HG03565 (cell line): ENCODE results near the gene ULK3.

Experiments used
- ATAC-seq: cut with Tn5 transposase; IDR thresholded peaks from one replicate; pipeline ENCODE4 v1.9.1; 2021; ENCODE audit warnings: mild to moderate bottlenecking, moderate library complexity; ENCODE audit not compliant: unreplicated experiment

The ULK3 gene

GRCh38 chr15:74841891-74842373, 1.0 kb downstream of the ULK3 start:
- no peak for ATAC-seq

DNA sequence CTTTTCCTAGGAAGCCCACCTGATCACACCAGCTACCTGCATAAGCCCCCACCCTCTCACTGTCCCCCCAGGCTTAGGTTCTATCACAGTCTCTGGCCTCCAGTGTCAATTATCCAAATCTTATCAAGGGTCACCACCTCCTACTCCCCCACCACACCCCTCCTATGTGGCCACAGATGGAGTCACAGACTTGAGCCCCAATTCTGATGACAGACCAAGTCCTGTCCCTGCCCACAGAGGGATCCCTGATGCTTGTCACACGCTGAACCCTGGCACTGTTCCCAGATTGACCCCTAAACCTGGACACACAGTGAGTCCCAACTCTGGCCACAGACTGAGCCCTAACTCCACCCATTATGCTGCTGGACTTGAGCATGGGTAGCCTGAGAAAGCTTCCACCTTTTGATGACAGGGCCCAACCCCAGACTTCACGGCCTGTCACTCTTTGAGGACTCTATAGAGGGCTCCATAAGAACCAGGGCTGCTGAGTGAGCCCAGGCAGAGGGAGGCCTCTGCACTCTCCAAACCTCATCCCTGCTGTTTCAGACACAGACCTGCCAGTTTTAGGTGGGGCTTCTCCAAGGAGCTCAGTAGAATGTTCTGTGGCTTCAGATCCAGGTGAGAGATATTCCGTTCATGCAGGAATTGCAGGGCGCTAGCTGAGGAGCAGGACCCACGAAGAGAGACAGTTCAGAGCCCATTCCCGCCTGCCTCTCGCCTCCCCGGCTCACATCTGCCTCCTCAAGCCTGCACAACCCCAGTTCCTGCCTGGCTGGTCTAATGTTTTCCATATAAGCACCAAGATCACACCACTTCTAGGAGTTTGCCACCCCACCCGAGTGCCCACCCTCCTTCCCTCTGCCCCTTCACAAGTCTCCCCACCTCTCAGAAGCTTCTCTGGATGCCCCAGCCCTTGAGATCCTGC, 1.8 kb downstream of the ULK3 start:
- ATAC-seq, result no peak

DNA sequence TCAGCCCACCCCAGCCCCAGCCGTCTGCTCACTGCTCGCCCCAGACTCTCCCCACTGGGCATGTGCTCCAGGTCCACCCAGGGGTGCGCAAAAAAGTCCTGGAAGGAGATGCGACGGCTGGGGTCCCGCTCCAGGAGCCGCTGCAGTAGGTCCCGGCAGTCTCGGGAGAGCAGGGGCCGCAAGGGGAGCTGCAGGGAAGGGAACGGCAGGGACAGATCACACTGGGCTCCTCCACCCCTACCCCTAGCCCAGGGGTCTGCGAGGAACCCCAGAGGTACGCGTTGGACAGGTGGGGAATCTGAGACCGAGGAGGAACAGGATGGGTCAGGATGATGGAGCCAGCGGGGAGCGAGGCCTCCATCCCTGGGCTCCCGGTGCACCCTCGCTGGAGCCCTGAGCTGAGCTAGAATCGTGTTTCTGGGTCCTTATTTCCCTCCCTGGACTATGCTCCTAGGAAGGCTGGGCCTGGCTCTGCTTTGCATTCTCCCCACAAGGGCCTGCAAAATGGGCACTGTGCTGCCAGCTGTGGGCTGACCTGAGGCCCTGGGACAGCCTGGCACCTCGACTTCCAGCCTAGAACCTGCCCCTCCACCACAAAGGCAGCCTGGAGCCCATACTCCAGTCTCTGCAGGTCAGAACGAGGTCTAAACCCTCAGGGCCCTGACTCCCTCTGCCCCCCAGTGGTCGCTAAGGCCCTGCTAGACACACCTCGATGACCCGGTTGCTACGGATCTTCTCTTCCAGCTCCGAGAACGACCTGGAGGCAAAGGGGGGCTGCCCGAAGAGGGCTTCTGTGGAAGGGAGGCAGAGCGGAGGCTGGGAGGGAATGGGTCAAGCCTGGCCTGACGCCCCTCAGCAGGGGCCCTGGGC, 3.2 kb downstream of the ULK3 start:
- ATAC-seq, result no peak

DNA sequence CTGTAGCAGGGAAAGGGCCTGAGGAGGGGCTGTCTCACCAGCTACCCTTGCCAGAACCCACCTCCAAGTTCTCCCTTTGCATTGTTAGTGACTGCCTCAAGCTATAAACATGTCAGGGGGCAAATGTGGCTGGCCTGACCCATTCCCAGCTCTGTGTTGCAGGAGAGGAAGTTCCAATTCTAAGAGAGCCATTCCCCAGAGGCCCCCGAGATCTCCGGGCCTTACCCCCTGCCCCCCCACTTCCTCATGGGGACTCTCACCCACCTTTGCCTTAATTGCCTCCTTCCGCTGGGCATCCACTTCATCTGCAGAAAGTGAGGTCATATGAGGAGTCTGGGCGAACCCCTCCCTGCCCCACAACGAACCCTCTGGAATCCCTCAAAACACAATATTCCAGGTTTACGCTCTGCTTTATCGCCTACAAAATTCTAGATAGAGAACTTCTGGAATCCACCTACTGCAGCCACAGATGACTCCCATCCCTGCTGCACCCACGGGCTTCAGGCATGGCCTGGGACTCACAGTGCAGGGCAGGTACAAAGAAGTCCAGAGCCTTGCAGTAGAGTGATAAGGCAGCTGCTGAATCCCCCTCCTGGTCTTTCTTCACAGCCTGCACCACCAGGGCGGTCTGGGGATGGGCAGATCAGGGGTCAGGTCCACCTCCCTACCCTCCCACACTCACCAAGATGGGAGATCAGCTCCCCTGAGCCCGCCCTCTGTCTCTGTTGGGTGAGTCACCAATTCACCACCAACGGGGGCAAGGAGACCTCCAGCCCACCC, 4.0 kb downstream of the ULK3 start:
- no peak for ATAC-seq

GRCh38 chr15:74838137-74838516, 4.8 kb downstream of the ULK3 start:
- no peak for ATAC-seq

- no peak for ATAC-seq
Measured at GRCh38 chr15:74837482-74838136, 5.3 kb downstream of the ULK3 start.

- ATAC-seq, result no peak
Measured at GRCh38 chr15:74836846-74837245, 6.1 kb downstream of the ULK3 start.

DNA sequence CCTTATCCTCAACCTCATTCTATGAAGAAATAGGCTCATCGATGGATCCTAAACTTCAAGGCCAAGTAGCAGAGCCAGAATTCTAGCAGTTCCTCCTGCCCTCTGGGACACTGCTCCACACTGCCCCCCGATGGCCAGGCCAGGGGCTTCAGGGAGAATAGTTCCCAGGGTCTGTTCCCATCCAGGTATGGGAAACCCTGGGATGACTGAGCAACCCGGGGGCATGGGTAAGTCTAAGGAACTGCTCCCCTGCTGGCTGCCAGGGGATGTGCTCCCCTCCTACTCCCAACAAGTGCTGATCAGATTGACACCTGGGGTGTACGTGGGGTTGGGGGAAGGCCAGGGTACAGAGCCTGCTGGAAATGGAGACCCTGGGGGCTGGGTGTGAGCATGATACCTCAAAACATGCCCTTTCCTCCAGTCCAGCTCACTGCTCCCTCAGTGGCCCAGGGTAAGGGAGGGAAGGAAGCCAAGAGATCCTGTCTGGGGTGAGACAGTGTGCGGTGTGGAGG, 7.6 kb downstream of the ULK3 start:
- ATAC-seq, result no peak

DNA sequence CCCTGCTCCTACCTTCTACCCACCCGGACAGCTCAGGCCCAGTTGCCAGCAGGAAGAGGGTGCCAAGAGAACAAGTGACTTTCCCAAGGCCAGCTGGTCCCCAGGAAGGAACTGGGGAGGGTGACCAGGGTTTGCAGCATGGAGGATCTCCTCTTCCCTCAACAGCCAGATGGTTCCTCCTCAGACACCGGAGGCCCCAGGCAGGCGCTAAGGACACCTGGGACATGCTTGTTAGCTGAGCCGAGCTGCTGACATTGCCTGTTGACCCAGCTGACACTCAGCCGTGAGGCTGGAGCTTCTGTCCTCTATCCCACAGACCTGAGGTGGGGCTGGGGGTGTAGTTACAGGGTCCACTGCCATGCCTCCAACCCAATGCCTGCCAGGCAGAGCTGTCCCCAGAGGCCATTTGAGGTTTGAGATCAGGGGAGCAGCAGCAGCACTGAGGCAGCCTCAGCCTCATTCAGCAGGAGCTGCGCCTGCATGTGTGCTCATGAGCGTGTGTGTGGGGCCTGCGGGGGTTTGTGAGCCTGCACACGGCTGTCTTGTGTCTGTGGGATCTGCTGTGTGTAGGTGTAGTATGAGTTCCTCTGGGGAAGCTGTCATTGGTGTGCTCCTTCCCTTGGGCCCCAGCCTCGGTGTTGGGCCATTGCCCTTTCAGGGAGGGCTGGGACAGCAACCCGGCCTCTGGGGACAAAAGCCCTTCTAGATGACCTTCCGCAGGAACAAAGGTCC, 9.4 kb downstream of the ULK3 start:
- ATAC-seq, result no peak

- ATAC-seq, result no peak
Measured at GRCh38 chr15:74832826-74833225, 10.1 kb downstream of the ULK3 start.

DNA sequence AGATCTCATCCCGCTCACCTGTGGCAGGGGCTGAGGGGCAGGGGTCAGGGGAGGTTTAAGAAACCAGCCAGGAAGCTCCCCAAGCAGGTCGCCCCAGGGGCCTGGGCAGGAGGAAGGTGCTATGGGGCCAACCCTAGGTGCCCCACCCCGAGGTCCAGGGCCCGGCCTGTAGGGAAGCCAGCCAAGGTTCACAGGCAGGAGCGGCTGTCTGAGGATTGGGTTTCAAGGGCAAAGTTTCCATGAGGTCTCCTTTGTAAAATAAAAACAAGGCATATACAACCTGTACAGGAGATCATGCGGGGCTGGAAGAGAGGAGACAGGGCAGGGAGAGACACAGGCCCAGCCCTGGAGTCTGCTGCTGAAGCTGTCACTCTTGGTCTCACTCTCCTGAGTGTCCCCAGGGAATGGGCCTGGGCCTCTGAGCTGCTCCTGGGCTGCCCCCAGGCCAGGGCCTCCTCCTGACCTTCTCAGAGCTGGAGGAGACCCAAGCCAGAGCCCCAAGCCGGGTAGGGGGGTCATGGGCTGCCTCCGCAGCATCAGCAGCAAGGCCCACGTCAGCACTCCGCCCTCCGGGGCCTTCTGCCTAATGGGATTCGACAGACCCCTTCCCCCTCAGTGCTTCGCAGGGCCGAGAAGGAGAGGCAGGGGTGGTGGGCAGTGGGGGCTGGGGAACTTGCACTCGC, 11.0 kb downstream of the ULK3 start:
- no peak for ATAC-seq

DNA sequence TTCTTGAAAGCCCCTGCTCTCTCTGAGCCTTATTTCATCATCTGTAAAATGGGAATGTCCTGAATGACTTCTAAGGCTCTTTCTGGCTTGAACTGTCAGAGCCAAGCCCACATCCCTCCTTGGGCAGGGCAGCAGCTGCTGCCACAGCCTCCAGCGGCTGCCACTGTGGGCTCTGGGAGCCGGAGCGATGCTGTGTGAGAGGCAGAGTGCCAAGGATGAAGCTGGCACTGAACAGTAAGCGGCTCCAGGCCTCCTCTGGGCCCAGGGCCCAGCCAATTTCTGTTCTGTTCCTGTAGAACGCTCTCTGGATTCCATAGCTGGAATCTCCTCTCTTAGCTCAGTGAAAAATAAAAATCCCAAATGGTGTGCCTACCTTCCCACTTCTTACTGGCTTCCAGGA, 12.1 kb downstream of the ULK3 start:
- no peak for ATAC-seq

GRCh38 chr15:74829991-74830390, 13.0 kb downstream of the ULK3 start:
- ATAC-seq, result no peak

- no peak for ATAC-seq
Measured at GRCh38 chr15:74829486-74829885, 13.5 kb downstream of the ULK3 start.

DNA sequence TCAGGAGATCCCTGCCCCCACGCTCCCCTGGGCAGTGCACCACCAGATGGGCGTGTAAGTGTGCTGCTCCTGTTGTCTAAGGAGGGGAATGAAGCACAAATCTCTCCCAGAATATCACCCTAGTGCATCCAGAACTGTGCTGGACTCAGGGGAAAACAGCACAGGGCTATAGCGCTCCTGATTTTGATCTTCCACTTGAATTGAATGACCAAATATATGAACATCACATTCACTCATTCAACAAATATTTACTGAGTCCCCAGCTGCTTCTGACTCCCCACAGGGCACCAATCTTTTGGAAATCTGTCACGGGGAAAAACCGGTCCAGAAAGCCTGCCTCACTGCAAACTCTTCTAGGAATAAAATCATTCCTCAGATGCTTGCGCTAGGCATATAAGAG, 14.1 kb downstream of the ULK3 start:
- no peak for ATAC-seq

DNA sequence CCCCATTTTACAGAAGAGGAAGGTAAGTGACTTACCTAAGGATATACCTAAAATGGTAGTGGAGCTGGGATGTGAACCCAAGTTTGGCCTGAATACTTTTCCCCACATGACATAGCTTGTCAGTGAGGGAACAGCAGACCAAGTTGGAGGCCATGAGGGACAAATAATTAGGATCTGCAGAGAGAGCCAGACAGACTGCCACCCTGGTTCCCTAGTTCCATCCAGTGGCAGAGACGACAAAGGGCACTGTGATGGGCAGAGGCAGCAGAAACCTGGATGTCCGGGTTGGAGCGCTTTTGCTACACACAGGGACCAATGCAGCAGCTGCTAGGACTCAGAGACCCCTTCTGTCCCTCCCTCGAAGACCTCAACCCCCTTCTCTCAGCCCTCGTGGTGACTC, 15.3 kb downstream of the ULK3 start:
- ATAC-seq, result no peak

GRCh38 chr15:74826921-74827320, 16.0 kb downstream of the ULK3 start:
- no peak for ATAC-seq

DNA sequence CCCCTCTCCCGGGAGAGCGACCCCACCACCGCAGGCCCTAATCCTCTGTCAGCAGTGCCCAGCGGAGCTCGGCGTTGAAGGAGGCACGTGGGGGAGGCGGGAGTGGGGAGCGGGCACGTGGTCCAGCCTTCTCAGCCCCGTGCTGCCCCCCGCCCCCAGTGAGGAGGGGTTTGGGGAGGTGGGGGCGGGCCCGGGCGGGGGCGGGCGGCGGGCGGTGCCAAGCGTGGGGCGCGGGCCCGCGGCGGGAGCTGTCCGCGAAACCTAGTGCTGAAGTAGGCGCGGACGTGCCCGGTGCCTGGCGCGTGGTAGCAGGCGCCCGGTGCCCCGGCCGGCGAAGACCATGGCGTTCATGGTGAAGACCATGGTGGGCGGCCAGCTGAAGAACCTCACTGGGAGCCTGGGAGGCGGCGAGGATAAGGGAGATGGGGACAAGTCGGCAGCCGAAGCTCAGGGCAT, 16.6 kb downstream of the ULK3 start, which contains the start of gene CPLX3:
Gene CPLX3 (plus strand): TSS at position 264 of the 456 bp plus-strand sequence. CDS start 77 bp downstream, at position 341.
- ATAC-seq, result no peak

DNA sequence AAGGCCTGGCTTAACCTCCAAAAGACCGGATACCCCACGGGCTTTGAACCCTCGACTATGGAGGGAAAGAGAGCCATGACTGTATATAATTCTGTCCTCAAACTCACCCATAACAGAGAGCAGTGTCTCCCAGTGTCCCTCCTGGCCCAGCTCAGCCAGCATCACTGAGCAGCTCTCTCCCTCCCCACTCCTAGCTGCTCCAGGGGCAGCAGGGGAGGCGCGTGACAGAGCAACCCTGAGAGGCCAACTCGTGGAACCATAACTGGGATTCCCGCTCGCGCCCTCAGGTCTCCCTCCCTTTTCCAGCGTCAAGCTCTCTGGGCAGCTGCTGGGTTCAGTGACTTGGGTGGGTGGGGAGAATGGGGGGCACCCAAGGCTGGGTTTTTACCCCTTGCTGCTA, 17.1 kb downstream of the ULK3 start:
- no peak for ATAC-seq
